Heart left ventricle (tissue), 16 donors: Measurements from ENCODE around the gene TMEM9. TPM values are rescaled to one million over a fixed set of nuclear protein-coding genes. Genes with fewer than 3 reads are reported as not detected.

Source experiments
- ATAC-seq, 4 donors: fragments of 200-7000 bp; cut with Tn5 transposase; one replicate each; pipeline ENCODE4 v1.9.1; 2020 to 2022; ENCODE audit warnings: moderate library complexity in 4 of 4, mild to moderate bottlenecking in 3 of 4, moderate number of reproducible peaks in 1 of 4
- DNase-seq, 5 donors: peaks; one replicate each; pipeline ENCODE4 v3.0.0-alpha.2; 2020
- H3K27ac ChIP-seq, 12 donors: fragments of 200-600 bp; sonication (generic) in 4 of 12; one replicate each; pipeline versions ENCODE4 v1.5.0 to v1.8.0; 2016 to 2022; ENCODE audit warnings: mild to moderate bottlenecking in 2 of 12
- H3K27me3 ChIP-seq, 9 donors: fragments of 200-600 bp; sonication (generic) in 2 of 9; one replicate each; pipeline versions ENCODE4 v1.5.1 to v1.8.0; 2016 to 2022; ENCODE audit warnings: mild to moderate bottlenecking in 3 of 9
- H3K36me3 ChIP-seq, 9 donors: fragments of 200-600 bp; sonication (generic) in 2 of 9; one replicate each; pipeline versions ENCODE4 v1.5.0 to v1.8.0; 2018 to 2022; ENCODE audit warnings: mild to moderate bottlenecking in 2 of 9
- H3K4me1 ChIP-seq, 12 donors: fragments of 200-600 bp; sonication (generic) in 4 of 12; one replicate each; pipeline versions ENCODE4 v1.5.0 to v1.8.0; 2016 to 2022; ENCODE audit warnings: mild to moderate bottlenecking in 3 of 12
- H3K4me3 ChIP-seq, 12 donors: fragments of 200-600 bp; sonication (generic) in 4 of 12; one replicate each; pipeline versions ENCODE4 v1.5.0 to v1.8.0; 2017 to 2022; ENCODE audit warnings: mild to moderate bottlenecking in 9 of 12, moderate library complexity in 4 of 12
- H3K9me3 ChIP-seq, 12 donors: fragments of 200-600 bp; sonication (generic) in 4 of 12; one replicate each; pipeline versions ENCODE4 v1.5.0 to v1.8.0; 2016 to 2022; ENCODE audit warnings: mild to moderate bottlenecking in 1 of 12
- POLR2A ChIP-seq, 2 donors: fragments of 450-650 bp; IDR thresholded peaks; one replicate each; pipeline ENCODE4 v1.6.1; 2017; ENCODE audit warnings: antibody characterized with exemption in 2 of 2, mild to moderate bottlenecking in 2 of 2, moderate library complexity in 2 of 2
- WGBS, 4 donors: extraction: QIAGEN DNeasy Blood & Tissue Kit in 2 of 4; methylation state at CpG; one replicate each; pipeline versions ENCODE4 v1.1.5 to v1.1.7; 2013 to 2018; 5-methylcytosine and 5-hydroxymethylcytosine counted together
- intact Hi-C, 10 donors: fragments of 100-400 bp; cut with DNase I; formaldehyde crosslinking; loops; one replicate each; pipeline versions ENCODE4 v1.11.1 to v1.14.2; 2022
- polyA plus RNA-seq, 2 donors: library from polyadenylated mRNA; stranded (reverse); fragments of 200-250 nt; gene quantifications; one replicate each; pipeline ENCODE4 v1.2.3, GENCODE V29; 2013
- total RNA-seq, 9 donors: library from RNA; depleted of rRNA in 2 of 9; stranded (reverse); fragments of >200 nt in 2 of 9; fragmentation: NEBNext Ultra II Directional in 3 of 9; extraction: Animal tissue kit (Norgen Biotek cat#: 25700) in 3 of 9; gene quantifications; one replicate each; pipeline versions ENCODE4 v1.1.0 to v1.2.4, GENCODE V29; 2016 to 2023
- TF ChIP-seq, protein P1 (sequence below), 12 donors: fragments of 200-600 bp; sonication (generic) in 4 of 12; IDR thresholded peaks; one replicate each; pipeline versions ENCODE4 v1.5.0 to v1.8.0; 2018 to 2022; ENCODE audit warnings: antibody characterized with exemption in 12 of 12, mild to moderate bottlenecking in 5 of 12
- donor health status: ischemic (EF 13 %, LVEDD 7.1; RV severe dilation, severe dysfunction).
- donor health status: healthy with polysubstance abuse.
- donor health status: DM: no; HTN: yes; CAD: no.
- donor health status: DM: no; HTN: no; CAD: no.
- donor health status: ischemic (EF 25% LVEDD 6.9; RV normal size, moderate dysfunction).
- donor health status: ischemic (EF 25% LVEDD 5.7; RV mildly dilated, moderate dysfunction).
- donor health status: healthy.
- donor health status: DM: yes; HTN: yes; CAD: no.
- donor health status: ischemic (EF 35%, LVEDD 5.7; RV mildly dilated, moderate dysfunction).
- donor health status: nonischemic (EF 11% LVEDD 7.7; RV severe dilation, severe dysfunction).
- donor health status: DM: yes; HTN: yes; CAD: no.
- donor health status: PGD.
- donor health status: ischemic (EF 29% LVEDD 5.4; RV normal size, mild dysfunction).
- donor health status: nonischemic (EF 23%, LVEDD 6.1; RV moderate dilation, normal function).

The TMEM9 gene
- total and polyA plus RNA-seq, 11 donors: 22.4 to 42.9 (median 29.3) TPM

DNA sequence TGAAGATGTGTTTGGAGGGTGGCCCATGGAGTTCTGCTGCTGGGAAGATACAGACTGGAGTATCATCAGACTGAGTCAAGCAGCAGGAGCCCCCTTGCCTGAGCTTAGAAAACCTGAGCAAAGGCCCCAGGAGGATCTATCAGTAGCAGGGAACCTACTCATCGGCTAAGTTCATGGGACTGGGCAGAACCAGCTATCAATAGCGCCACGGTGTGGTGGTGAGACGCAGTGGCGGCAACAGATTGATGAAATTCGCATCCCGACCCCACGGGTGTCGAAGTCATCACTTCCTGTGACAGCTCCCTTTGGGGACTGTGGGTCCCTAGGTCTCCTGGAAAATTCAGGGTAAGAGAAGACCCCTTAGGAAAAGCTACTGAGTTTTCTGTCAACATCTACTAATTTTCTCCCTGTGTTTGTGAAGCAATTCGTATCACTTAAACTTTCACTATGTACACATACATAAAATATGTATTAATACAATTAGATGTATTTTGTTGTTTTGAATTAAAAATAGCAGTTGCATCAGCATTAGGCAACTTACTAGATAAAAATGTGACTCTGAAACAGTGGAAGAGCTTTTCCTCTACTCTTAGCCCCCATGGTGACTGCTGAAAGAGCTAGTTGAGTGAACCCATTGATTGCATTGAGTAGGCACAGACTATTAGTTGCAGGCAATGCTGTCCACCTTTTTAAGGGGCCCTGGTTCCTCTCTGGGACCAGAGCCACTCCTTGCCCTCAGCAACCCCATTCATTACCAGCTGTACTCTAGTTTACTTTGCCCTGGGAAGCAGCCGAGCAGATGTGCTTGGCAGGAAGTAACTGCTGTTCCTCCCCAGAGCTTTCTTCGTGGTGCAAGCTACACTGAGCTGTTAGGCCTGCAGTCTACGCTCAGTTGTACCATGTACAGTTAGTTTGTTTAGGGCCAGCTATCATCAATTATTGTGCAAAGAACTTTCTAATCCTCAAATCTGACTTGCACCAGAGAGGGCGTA lies 34.8 kb downstream of the TMEM9 start:
- H3K4me3 ChIP-seq: no peak overlapping the region
- 25 to 46% (median 35%) methylated on average over 11 to 14 of the region's 14 CpGs for WGBS, 4 donors
- H3K36me3 ChIP-seq: no peaks in the 10 kb centered on the region
- intact Hi-C loops: no loop called here
- peaks cover 0 to 14% (median 2%) of the 10 kb centered on the region in 12 donors for H3K4me1 ChIP-seq
- no peaks in the 10 kb centered on the region for H3K9me3 ChIP-seq
- no peak overlapping the region for H3K27ac ChIP-seq
- H3K27me3 ChIP-seq: peaks cover 0 to 50% (median 12%) of the 10 kb centered on the region in 9 donors
- ATAC-seq (peak in 3 of 4 donors; percentile 12 to 59 (median 41)), DNase-seq (no peak)
- TF ChIP-seq POLR2A (IDR thresholded peaks at IDR 0.05): no peak
- TF ChIP-seq, protein P1, sequence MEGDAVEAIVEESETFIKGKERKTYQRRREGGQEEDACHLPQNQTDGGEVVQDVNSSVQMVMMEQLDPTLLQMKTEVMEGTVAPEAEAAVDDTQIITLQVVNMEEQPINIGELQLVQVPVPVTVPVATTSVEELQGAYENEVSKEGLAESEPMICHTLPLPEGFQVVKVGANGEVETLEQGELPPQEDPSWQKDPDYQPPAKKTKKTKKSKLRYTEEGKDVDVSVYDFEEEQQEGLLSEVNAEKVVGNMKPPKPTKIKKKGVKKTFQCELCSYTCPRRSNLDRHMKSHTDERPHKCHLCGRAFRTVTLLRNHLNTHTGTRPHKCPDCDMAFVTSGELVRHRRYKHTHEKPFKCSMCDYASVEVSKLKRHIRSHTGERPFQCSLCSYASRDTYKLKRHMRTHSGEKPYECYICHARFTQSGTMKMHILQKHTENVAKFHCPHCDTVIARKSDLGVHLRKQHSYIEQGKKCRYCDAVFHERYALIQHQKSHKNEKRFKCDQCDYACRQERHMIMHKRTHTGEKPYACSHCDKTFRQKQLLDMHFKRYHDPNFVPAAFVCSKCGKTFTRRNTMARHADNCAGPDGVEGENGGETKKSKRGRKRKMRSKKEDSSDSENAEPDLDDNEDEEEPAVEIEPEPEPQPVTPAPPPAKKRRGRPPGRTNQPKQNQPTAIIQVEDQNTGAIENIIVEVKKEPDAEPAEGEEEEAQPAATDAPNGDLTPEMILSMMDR (IDR thresholded peaks at IDR 0.05): peak; percentile 14 to 55 (median 42)

DNA sequence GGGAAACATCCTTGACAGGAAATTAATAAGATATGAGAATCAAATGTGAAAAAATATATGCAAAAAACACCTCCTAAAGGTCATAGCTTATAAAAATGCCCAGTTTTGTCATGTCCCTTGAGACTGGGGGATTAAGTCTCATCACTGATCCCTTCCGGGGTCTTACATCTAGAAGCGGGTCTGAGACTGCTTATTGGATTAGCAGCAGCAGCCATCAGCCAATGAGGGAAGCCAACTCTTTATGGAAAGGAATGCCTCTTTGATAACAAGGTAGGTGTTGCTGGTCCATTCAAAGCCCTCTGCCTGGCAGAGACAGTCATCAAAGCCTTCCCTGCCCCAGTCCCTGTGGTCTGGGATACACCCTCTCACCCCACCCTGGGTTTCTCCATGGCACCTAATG lies 38.2 kb downstream of the TMEM9 start:
- Histone ChIP-seq H3K27me3 (peaks cover 0 to 43% (median 14%) of the 10 kb centered on the region in 9 donors), H3K9me3 (no peaks in the 10 kb centered on the region), H3K4me3 (no peak overlapping the region), H3K27ac (no peak overlapping the region), H3K36me3 (no peaks in the 10 kb centered on the region), H3K4me1 (peaks cover 0 to 19% (median 6%) of the 10 kb centered on the region in 12 donors)
- intact Hi-C loops: loop anchor here in 1 of 10 donors (2.0 kb wide), 1 partner anchor 143 kb away; no protein-coding TSS in a partner anchor
- WGBS, 4 donors: 69 to 84% (median 81%) methylated on average over 2 of the region's 2 CpGs
- TF ChIP-seq POLR2A (IDR thresholded peaks at IDR 0.05): no peak
- TF ChIP-seq, protein P1 (IDR thresholded peaks at IDR 0.05): no peak
- DNase-seq (no peak), ATAC-seq (no peak)

DNA sequence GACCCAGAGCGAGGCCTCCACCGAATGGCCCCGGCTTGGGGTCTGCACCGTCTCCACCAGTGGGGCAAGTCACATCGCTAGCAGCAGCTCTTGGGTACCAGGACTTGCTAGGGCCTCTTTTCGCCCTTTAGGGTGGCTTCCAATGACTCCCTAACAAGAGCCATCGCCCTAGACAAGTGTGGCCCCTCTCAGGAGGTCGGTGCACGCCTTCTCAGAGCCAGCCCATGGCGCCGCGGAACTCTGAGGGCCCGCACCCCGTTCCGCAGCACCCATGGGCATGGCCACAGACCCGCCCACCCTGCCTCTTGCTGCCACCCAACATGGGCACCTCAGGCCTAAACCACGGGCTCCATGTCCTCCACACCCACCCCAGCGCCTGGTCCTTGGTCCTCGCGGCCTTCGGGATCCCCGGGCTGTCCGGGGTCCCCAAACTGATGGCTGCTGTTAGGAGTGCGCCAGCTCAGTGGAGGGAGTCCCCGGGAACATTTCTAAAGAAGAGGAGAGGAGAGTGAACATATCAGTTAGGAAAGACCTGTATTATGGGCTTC lies 38.8 kb downstream of the TMEM9 start:
- H3K36me3 ChIP-seq: no peaks in the 10 kb centered on the region
- H3K27ac ChIP-seq: no peak overlapping the region
- peaks cover 0 to 43% (median 14%) of the 10 kb centered on the region in 9 donors for H3K27me3 ChIP-seq
- H3K4me1 ChIP-seq: peaks cover 0 to 19% (median 6%) of the 10 kb centered on the region in 12 donors
- DNase-seq: no peak
- no peaks in the 10 kb centered on the region for H3K9me3 ChIP-seq
- intact Hi-C loops: loop anchor here in 6 of 10 donors (2.0 kb wide), 3 partner anchors 29 to 145 kb away; no protein-coding TSS in a partner anchor
- H3K4me3 ChIP-seq: no peak overlapping the region
- WGBS, 4 donors: 94 to 97% (median 96%) methylated on average over 16 to 25 of the region's 25 CpGs
- no peak for ATAC-seq
- TF ChIP-seq, protein P1 (IDR thresholded peaks at IDR 0.05): no peak
- no peak for TF ChIP-seq POLR2A (IDR thresholded peaks at IDR 0.05)
